ENCODE results near the gene RPN1. TPM values are rescaled to one million over a fixed set of nuclear protein-coding genes. Genes with fewer than 3 reads are reported as not detected.

The RPN1 gene
- total and polyA plus RNA-seq, 10 of the 15 experiments (the other 5 are each of a cell fraction or from before 2014, with no cell fraction given): 56.1 to 266 (median 157) TPM

DNA sequence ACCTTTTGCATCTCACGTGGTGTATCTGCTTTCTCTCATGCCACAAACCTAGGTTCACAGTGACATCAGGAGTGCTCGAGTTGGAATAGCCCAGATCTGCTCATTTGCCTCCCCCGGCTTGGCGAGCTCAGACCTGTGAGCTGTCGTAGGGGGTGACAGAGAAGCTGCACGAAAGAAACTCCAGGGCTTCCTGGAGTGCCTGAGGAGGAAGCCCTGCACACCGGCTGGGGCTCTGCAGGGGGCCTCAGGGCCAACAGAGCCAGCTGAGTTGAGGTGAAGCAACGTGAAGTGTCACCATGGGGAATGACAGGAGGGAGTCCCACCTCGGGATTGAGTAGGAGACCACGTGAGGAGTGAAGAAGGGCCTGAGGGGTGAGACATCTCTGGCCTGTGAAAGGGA, 62.5 kb downstream of the RPN1 start:
- ATAC-seq (no peak), FAIRE-seq (no peak), DNase-seq (ENCODE audit: low read depth, low spot score) (no peak)
- Histone ChIP-seq H3K27ac (ENCODE audit: control insufficient read depth, insufficient read depth) (no peak overlapping the region), H3K4me2 (ENCODE audit: control insufficient read depth, insufficient read depth) (no peak overlapping the region), H3K4me3 (no peak overlapping the region), H3K79me2 (ENCODE audit: control insufficient read depth, insufficient read depth, low read length) (no peaks in the 10 kb centered on the region), H3K4me1 (ENCODE audit: control insufficient read depth, insufficient read depth, low read length) (no peaks in the 10 kb centered on the region), H3K36me3 (ENCODE audit: control insufficient read depth in 2 of 2, insufficient read depth in 2 of 2, low read length in 1 of 2) (no peaks in the 10 kb centered on the region), H3K9ac (ENCODE audit: control insufficient read depth, insufficient read depth, low read length) (no peak overlapping the region), H2AFZ (ENCODE audit: control insufficient read depth, low read depth, low read length) (no peak overlapping the region), H3K27me3 (replicated peaks in 1 of 2; ENCODE audit: control insufficient read depth in 2 of 2, insufficient read depth in 2 of 2, low read length in 1 of 2) (no peaks in the 10 kb centered on the region; a peak in 1 of 4 replicates), H4K20me1 (ENCODE audit: control insufficient read depth, insufficient read depth) (no peaks in the 10 kb centered on the region), H3K9me3 (replicated peaks; ENCODE audit: control insufficient read depth, insufficient read depth, low read length) (no peaks in the 10 kb centered on the region; the same call in 2 of the 3 replicates)
- 17% methylated on average over 10 of the region's 10 CpGs for WGBS (ENCODE audit: insufficient coverage, insufficient replicate concordance, low lambda C conversion rate, missing lambda C conversion rate)
- intact Hi-C loops (cut with micrococcal nuclease; ENCODE audit: unreplicated experiment): no loop called here
- no peak for TF ChIP-seq NR2F1 (conservative IDR thresholded peaks at IDR 0.05)
- no peak for TF ChIP-seq NR2C1 (IDR thresholded peaks at IDR 0.05)
- TF ChIP-seq SMAD5 (IDR thresholded peaks at IDR 0.05; ENCODE audit: low read depth): no peak
- SMC1A ChIA-PET (ENCODE audit: uncharacterized antibody, unreplicated experiment): no interaction called here
- POLR2A ChIA-PET: no interaction called here
- CTCF ChIA-PET: no interaction called here
- in situ Hi-C loops (cut with MboI): no loop called here
- no TSS peak for BruUV-seq (replicated peaks)
- RAD21 ChIA-PET (ENCODE audit: unreplicated experiment): no interaction called here

DNA sequence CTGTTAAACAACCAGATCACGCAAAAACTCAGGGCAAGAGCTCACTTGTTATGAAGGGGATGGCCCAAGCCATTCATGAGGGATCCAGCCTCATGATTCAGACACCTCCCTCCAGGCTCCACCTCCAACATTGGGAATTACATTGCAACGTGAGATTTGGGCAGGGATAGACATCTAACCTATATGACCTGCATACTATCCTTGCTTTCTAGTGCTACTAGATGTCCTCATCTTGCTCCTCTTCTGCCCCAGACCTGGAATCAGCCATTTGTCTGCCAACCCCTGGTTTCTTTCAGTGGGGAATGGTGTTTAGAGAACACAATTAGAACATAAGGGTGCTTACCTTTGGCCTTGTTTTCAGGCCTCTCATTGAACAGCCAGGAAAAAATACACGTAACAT, 63.2 kb downstream of the RPN1 start:
- no TSS peak for BruUV-seq (replicated peaks)
- WGBS (ENCODE audit: insufficient coverage, insufficient replicate concordance, low lambda C conversion rate, missing lambda C conversion rate): 81% methylated on average over 3 of the region's 3 CpGs
- intact Hi-C loops (cut with micrococcal nuclease; ENCODE audit: unreplicated experiment): no loop called here
- Histone ChIP-seq H3K4me1 (ENCODE audit: control insufficient read depth, insufficient read depth, low read length) (no peaks in the 10 kb centered on the region), H3K4me2 (ENCODE audit: control insufficient read depth, insufficient read depth) (no peak overlapping the region), H3K4me3 (no peak overlapping the region), H3K9me3 (replicated peaks; ENCODE audit: control insufficient read depth, insufficient read depth, low read length) (no peaks in the 10 kb centered on the region; the same call in 2 of the 3 replicates), H3K36me3 (ENCODE audit: control insufficient read depth in 2 of 2, insufficient read depth in 2 of 2, low read length in 1 of 2) (no peaks in the 10 kb centered on the region), H3K27me3 (replicated peaks in 1 of 2; ENCODE audit: control insufficient read depth in 2 of 2, insufficient read depth in 2 of 2, low read length in 1 of 2) (no peaks in the 10 kb centered on the region; a peak in 1 of 4 replicates), H3K27ac (ENCODE audit: control insufficient read depth, insufficient read depth) (no peak overlapping the region), H2AFZ (ENCODE audit: control insufficient read depth, low read depth, low read length) (no peak overlapping the region), H3K9ac (ENCODE audit: control insufficient read depth, insufficient read depth, low read length) (no peak overlapping the region), H3K79me2 (ENCODE audit: control insufficient read depth, insufficient read depth, low read length) (no peaks in the 10 kb centered on the region), H4K20me1 (ENCODE audit: control insufficient read depth, insufficient read depth) (no peaks in the 10 kb centered on the region)
- ChIA-PET POLR2A (interaction anchor here (0.7 kb wide), 1 partner anchor 363 kb away, joined by 3 read pairs; no protein-coding TSS in a partner anchor), SMC1A (ENCODE audit: uncharacterized antibody, unreplicated experiment) (no interaction called here), CTCF (no interaction called here), RAD21 (ENCODE audit: unreplicated experiment) (no interaction called here)
- ATAC-seq (no peak), FAIRE-seq (no peak), DNase-seq (ENCODE audit: low read depth, low spot score) (no peak)
- in situ Hi-C loops (cut with MboI): no loop called here
- TF ChIP-seq TCF3 (IDR thresholded peaks at IDR 0.05; ENCODE audit: borderline replicate concordance, insufficient read depth, low read depth, low read length) (no peak), TARDBP (IDR thresholded peaks at IDR 0.05; ENCODE audit: borderline replicate concordance) (no peak), IRF3 (IDR thresholded peaks at IDR 0.05) (no peak), IKZF2 (IDR thresholded peaks at IDR 0.05) (no peak), CHD1 (IDR thresholded peaks at IDR 0.05; ENCODE audit: low read depth, low read length) (no peak), ZSCAN29 (IDR thresholded peaks at IDR 0.05) (no peak), DPF2 (IDR thresholded peaks at IDR 0.05) (no peak), RELB (IDR thresholded peaks at IDR 0.05; ENCODE audit: low read depth) (no peak), YY1 (IDR thresholded peaks at IDR 0.05; ENCODE audit: low read depth, low read length) (no peak), ZNF274 (IDR thresholded peaks at IDR 0.05; ENCODE audit: insufficient read depth, insufficient read length) (no peak), RAD21 (IDR thresholded peaks at IDR 0.05; ENCODE audit: insufficient read depth, low read depth, low read length) (no peak)
- TF ChIP-seq, protein P1, sequence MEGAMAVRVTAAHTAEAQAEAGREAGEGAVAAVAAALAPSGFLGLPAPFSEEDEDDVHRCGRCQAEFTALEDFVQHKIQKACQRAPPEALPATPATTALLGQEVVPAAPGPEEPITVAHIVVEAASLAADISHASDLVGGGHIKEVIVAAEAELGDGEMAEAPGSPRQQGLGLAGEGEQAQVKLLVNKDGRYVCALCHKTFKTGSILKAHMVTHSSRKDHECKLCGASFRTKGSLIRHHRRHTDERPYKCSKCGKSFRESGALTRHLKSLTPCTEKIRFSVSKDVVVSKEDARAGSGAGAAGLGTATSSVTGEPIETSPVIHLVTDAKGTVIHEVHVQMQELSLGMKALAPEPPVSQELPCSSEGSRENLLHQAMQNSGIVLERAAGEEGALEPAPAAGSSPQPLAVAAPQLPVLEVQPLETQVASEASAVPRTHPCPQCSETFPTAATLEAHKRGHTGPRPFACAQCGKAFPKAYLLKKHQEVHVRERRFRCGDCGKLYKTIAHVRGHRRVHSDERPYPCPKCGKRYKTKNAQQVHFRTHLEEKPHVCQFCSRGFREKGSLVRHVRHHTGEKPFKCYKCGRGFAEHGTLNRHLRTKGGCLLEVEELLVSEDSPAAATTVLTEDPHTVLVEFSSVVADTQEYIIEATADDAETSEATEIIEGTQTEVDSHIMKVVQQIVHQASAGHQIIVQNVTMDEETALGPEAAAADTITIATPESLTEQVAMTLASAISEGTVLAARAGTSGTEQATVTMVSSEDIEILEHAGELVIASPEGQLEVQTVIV (IDR thresholded peaks at IDR 0.05; ENCODE audit: borderline replicate concordance, partially characterized antibody): no peak

All from GM12878 (cell line).